Uterus (tissue), 4 donors: ENCODE results near the gene EPHB2. TPM values are rescaled to one million over a fixed set of nuclear protein-coding genes. Genes with fewer than 3 reads are reported as not detected.

Source experiments
- DNase-seq, 2 donors: peaks; one replicate each; pipeline ENCODE4 v3.0.0-alpha.2; 2019 to 2020
- H3K27ac ChIP-seq, 2 donors: fragments of 200-600 bp; sonication (generic); 1 replicate in 1 of 2; 2 replicates in 1 of 2; pipeline ENCODE4 v1.5.1; 2016 to 2018
- H3K27me3 ChIP-seq, 2 donors: fragments of 200-600 bp; sonication (generic); one replicate each; pipeline ENCODE4 v1.5.1; 2018 to 2019; ENCODE audit warnings: control low read depth in 1 of 2
- H3K36me3 ChIP-seq, 2 donors: fragments of 200-600 bp; sonication (generic); one replicate each; pipeline ENCODE4 v1.5.1; 2019; ENCODE audit warnings: control low read depth in 1 of 2
- H3K4me1 ChIP-seq, 2 donors: fragments of 200-600 bp; sonication (generic); one replicate each; pipeline ENCODE4 v1.5.1; 2018 to 2019; ENCODE audit warnings: control low read depth in 1 of 2
- H3K4me3 ChIP-seq, 2 donors: fragments of 200-600 bp; sonication (generic); 1 replicate in 1 of 2; 2 replicates in 1 of 2; pipeline ENCODE4 v1.5.1; 2018 to 2019; ENCODE audit warnings: mild to moderate bottlenecking in 1 of 2
- H3K9me3 ChIP-seq, 2 donors: fragments of 200-600 bp; sonication (generic); one replicate each; pipeline ENCODE4 v1.5.1; 2019; ENCODE audit warnings: control low read depth in 1 of 2
- CTCF ChIP-seq, 4 experiments: fragments of 200-600 bp in 2 of 4; fragments of 450-650 bp in 2 of 4; sonication (generic) in 2 of 4; IDR thresholded peaks; one replicate each; pipeline ENCODE4 v1.5.1; 2016 to 2019; ENCODE audit warnings: antibody characterized with exemption in 4 of 4, mild to moderate bottlenecking in 2 of 4, moderate library complexity in 1 of 4
- POLR2A ChIP-seq, 2 donors: fragments of 450-650 bp; IDR thresholded peaks; one replicate each; pipeline ENCODE4 v1.6.1; 2016; ENCODE audit warnings: antibody characterized with exemption in 2 of 2, mild to moderate bottlenecking in 1 of 2, moderate library complexity in 1 of 2
- intact Hi-C: fragments of 100-400 bp; cut with DNase I; formaldehyde crosslinking; loops from one replicate; pipeline ENCODE4 v1.15.1; 2023; ENCODE audit warnings: low total_unique reads
- total RNA-seq, 4 donors: library from RNA; depleted of rRNA in 3 of 4; stranded (reverse); fragments of >200 nt in 3 of 4; gene quantifications; one replicate each; pipeline versions ENCODE4 v1.1.0 to v1.2.4, GENCODE V29; 2014 to 2023
- donor health status: DM: yes; HTN: yes; CAD: no.

EPHB2 gene
- total RNA-seq, 4 donors from 2014 or later, result under 0.01 to 49.6 (median 2.2) TPM

DNA sequence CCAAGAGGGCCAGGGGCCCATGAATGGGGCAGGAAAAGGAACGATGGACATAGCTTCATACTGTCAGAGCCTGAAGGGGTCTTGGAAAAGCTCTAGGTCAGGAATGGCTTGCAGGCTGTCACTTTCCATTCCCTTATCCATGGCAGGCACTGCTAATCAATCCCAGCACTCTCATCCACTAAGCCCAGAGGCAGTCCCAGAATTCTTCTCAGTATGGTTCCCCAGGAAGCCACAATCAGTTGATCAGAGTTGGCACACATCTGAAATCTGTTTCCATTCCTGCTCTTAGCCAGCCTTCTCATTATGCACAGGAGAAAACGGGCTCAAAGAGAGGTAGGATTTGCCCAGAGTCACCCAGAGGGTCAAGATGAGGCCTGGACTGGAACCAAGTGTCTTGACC, 196.3 kb downstream of the EPHB2 start:
- DNase-seq, result no peak
- Histone ChIP-seq H3K4me3 (no peak overlapping the region), H3K27me3 (no peaks in the 10 kb centered on the region), H3K4me1 (no peaks in the 10 kb centered on the region), H3K9me3 (no peaks in the 10 kb centered on the region), H3K27ac (no peak overlapping the region), H3K36me3 (no peaks in the 10 kb centered on the region)
- intact Hi-C loops, result no loop called here
- TF ChIP-seq POLR2A (IDR thresholded peaks at IDR 0.05), result no peak
- no peak for TF ChIP-seq CTCF (IDR thresholded peaks at IDR 0.05)

GRCh38 chr1:22907528-22907927, 196.9 kb downstream of the EPHB2 start:
- H3K27ac ChIP-seq, result no peak overlapping the region
- no peak for DNase-seq
- intact Hi-C loops, result no loop called here
- TF ChIP-seq CTCF (IDR thresholded peaks at IDR 0.05) (no peak), POLR2A (IDR thresholded peaks at IDR 0.05) (no peak)
- no peaks in the 10 kb centered on the region for H3K27me3 ChIP-seq
- H3K36me3 ChIP-seq, result no peaks in the 10 kb centered on the region
- no peaks in the 10 kb centered on the region for H3K4me1 ChIP-seq
- no peak overlapping the region for H3K4me3 ChIP-seq
- no peaks in the 10 kb centered on the region for H3K9me3 ChIP-seq

DNA sequence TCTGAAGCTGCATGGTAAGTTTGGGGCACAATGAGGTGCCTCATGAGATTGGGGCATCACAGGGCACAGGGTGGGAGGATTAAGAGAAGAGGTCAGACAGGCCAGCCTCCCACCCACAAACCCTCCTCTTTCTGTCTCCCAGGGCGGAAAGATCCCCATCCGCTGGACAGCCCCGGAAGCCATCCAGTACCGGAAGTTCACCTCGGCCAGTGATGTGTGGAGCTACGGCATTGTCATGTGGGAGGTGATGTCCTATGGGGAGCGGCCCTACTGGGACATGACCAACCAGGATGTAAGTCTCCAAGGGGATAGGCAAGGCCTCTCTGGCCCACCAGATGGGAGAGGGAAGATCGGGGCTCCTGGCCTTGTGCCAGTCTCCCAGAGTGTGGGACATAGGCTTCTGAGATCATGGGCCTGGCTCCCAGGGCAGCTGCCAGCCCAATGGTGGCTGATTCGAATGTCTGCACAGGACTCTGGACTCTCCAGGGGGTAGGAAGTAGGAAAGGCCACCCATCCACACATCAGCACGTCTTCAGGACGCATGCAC, 198.3 kb downstream of the EPHB2 start:
- H3K27ac ChIP-seq, result no peak overlapping the region
- H3K4me1 ChIP-seq, result no peaks in the 10 kb centered on the region
- intact Hi-C loops, result no loop called here
- no peaks in the 10 kb centered on the region for H3K27me3 ChIP-seq
- H3K9me3 ChIP-seq, result no peaks in the 10 kb centered on the region
- H3K4me3 ChIP-seq, result no peak overlapping the region
- no peak for DNase-seq
- TF ChIP-seq CTCF (IDR thresholded peaks at IDR 0.05) (no peak), POLR2A (IDR thresholded peaks at IDR 0.05) (no peak)
- no peaks in the 10 kb centered on the region for H3K36me3 ChIP-seq

DNA sequence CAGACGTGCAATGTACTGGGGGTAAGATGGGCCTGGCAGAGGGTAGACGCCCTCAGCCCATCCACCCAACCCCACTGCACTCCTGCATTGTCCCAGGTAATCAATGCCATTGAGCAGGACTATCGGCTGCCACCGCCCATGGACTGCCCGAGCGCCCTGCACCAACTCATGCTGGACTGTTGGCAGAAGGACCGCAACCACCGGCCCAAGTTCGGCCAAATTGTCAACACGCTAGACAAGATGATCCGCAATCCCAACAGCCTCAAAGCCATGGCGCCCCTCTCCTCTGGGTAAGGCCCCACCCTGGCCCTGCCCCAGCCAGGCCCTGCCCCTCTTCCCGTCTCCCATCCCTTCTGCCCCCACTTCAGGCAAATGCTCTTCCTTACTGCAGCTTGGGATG, 199.6 kb downstream of the EPHB2 start:
- Histone ChIP-seq H3K36me3 (no peaks in the 10 kb centered on the region), H3K4me3 (no peak overlapping the region), H3K27me3 (no peaks in the 10 kb centered on the region), H3K4me1 (no peaks in the 10 kb centered on the region), H3K27ac (no peak overlapping the region), H3K9me3 (no peaks in the 10 kb centered on the region)
- DNase-seq, result no peak
- TF ChIP-seq POLR2A (IDR thresholded peaks at IDR 0.05), result no peak
- no peak for TF ChIP-seq CTCF (IDR thresholded peaks at IDR 0.05)
- intact Hi-C loops, result no loop called here

DNA sequence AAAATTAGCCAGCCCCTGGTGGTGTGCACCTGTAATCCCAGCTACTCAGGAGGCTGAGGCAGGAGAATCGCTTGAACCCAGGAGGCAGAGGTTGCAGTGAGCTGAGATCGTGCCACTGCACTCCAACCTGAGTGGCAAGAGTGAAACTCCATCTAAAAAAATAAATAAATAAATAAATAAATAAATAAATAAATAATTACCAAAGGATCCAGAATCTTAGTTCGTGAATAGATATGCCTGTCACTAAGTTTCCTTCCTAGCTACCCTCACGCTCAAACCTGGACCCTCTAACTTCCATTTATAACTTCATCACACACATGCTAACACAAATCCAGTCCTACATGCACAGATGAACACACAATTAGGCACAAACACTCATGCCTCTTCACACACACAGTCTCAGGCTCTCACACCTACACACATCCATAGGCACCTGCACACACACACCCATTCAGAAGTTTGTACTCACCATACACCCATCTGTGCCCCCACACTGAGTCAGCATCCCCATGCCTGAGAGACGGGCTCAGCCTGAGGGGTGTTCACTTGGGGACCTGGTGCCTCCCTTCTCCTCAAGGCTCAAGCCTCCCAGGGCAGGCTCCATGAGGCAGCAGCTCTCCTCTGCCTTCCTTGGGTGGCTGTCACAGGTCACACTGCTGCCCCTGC, 200.5 kb downstream of the EPHB2 start:
- no peaks in the 10 kb centered on the region for H3K27me3 ChIP-seq
- no peak for DNase-seq
- H3K4me1 ChIP-seq, result no peaks in the 10 kb centered on the region
- intact Hi-C loops, result no loop called here
- H3K36me3 ChIP-seq, result no peaks in the 10 kb centered on the region
- no peak overlapping the region for H3K27ac ChIP-seq
- no peaks in the 10 kb centered on the region for H3K9me3 ChIP-seq
- no peak overlapping the region for H3K4me3 ChIP-seq
- TF ChIP-seq POLR2A (IDR thresholded peaks at IDR 0.05) (no peak), CTCF (IDR thresholded peaks at IDR 0.05) (no peak)
